Stomach (tissue), 4 donors: ENCODE measurements around the gene SRSF3.

Experiments used
- CTCF ChIP-seq, 7 experiments: fragments of 450-650 bp in 4 of 7; fragments of 200-600 bp in 3 of 7; sonication (generic) in 3 of 7; IDR thresholded peaks; one replicate each; pipeline ENCODE4 v1.5.1; 2016 to 2019; ENCODE audit warnings: antibody characterized with exemption in 7 of 7, control low read depth in 2 of 7, mild to moderate bottlenecking in 1 of 7
- EP300 ChIP-seq: sonication (generic); formaldehyde crosslinking; IDR thresholded peaks from one replicate; pipeline ENCODE4 v1.6.1; 2017; ENCODE audit warnings: antibody characterized with exemption
- POLR2A ChIP-seq, 4 donors: fragments of 450-650 bp; IDR thresholded peaks; one replicate each; pipeline ENCODE4 v1.6.1; 2016; ENCODE audit warnings: antibody characterized with exemption in 4 of 4, control low read depth in 2 of 4, mild to moderate bottlenecking in 1 of 4, moderate library complexity in 1 of 4
- POLR2AphosphoS5 ChIP-seq, 3 donors: sonication (generic); formaldehyde crosslinking; IDR thresholded peaks; one replicate each; pipeline ENCODE4 v1.6.1; 2016; ENCODE audit warnings: antibody characterized with exemption in 3 of 3

GRCh38 chr6:36545767-36546307 lies 48.3 kb upstream of the SRSF3 start:
- TF ChIP-seq CTCF (IDR thresholded peaks at IDR 0.05): no peak
- TF ChIP-seq POLR2A (IDR thresholded peaks at IDR 0.05): no peak
- no peak for TF ChIP-seq POLR2AphosphoS5 (IDR thresholded peaks at IDR 0.05)
- no peak for TF ChIP-seq EP300
